ENCODE measurements around the gene RGPD3. TPM values are rescaled to one million over a fixed set of nuclear protein-coding genes. Genes with fewer than 3 reads are reported as not detected.

Gene RGPD3
- total and polyA plus RNA-seq, 10 of the 15 experiments (the other 5 are each of a cell fraction or from before 2014, with no cell fraction given), result 0.03 to 0.44 (median 0.09) TPM

GRCh38 chr2:106358081-106358480, 110.1 kb downstream of the RGPD3 start (continued):
- TF ChIP-seq CHD1 (IDR thresholded peaks at IDR 0.05; ENCODE audit: low read depth, low read length) (no peak), SIN3A (IDR thresholded peaks at IDR 0.05; ENCODE audit: low read depth, low read length) (no peak), IRF3 (IDR thresholded peaks at IDR 0.05) (no peak), CHD2 (IDR thresholded peaks at IDR 0.05; ENCODE audit: borderline replicate concordance, low read depth, low read length) (no peak), MTA3 (IDR thresholded peaks at IDR 0.05; ENCODE audit: borderline replicate concordance, low read length) (no peak), RBBP5 (conservative IDR thresholded peaks at IDR 0.05) (no peak), WRNIP1 (IDR thresholded peaks at IDR 0.05; ENCODE audit: borderline replicate concordance, low read depth, low read length) (no peak), RAD21 (IDR thresholded peaks at IDR 0.05; ENCODE audit: insufficient read depth, low read depth, low read length) (no peak), HSF1 (IDR thresholded peaks at IDR 0.05; ENCODE audit: low read depth, low read length) (no peak), NKRF (conservative IDR thresholded peaks at IDR 0.05) (no peak), RCOR1 (conservative IDR thresholded peaks at IDR 0.05; ENCODE audit: low read depth, low read length) (no peak), HDGF (IDR thresholded peaks at IDR 0.05) (no peak), ZZZ3 (IDR thresholded peaks at IDR 0.05; ENCODE audit: control insufficient read depth, insufficient read length, low read depth) (no peak), NR2F1 (conservative IDR thresholded peaks at IDR 0.05) (0 out of 2 replicates have a peak, but pooled peaks have one; percentile 15), TCF12 (IDR thresholded peaks at IDR 0.05; ENCODE audit: low read depth, low read length) (peak; percentile 70; the same call in 1 of the 2 replicates), CEBPZ (IDR thresholded peaks at IDR 0.05; ENCODE audit: low read depth, low read length) (no peak), ZBTB11 (CRISPR knock-in tag; IDR thresholded peaks at IDR 0.05) (no peak), MYC (IDR thresholded peaks at IDR 0.05; ENCODE audit: insufficient read depth, insufficient read length, insufficient replicate concordance, low read length, severe bottlenecking) (no peak), RELA (IDR thresholded peaks at IDR 0.05; ENCODE audit: borderline replicate concordance, partially characterized antibody) (no peak)
